ENCODE data around the gene TIMMDC1. TPM values are rescaled to one million over a fixed set of nuclear protein-coding genes. Genes with fewer than 3 reads are reported as not detected.

TIMMDC1 gene
- 52.8 TPM for total RNA-seq

- ATAC-seq = peak; percentile 98
Observed at GRCh38 chr3:119498186-119499011, at the start of gene TIMMDC1. TSS of gene TIMMDC1 (plus strand) at chr3:119498547. CDS start at chr3:119498734, 187 bp downstream.

GRCh38 chr3:119453822-119454221 lies 44.5 kb upstream of the TIMMDC1 start:
- no peak for DNase-seq (ENCODE audit: low spot score)
- no peak for ATAC-seq

More at GRCh38 chr3:119498186-119499011, at the start of gene TIMMDC1:
- peak; percentile 99 for DNase-seq (ENCODE audit: low spot score)

GRCh38 chr3:119456469-119456868 lies 41.9 kb upstream of the TIMMDC1 start:
- ATAC-seq (no peak), DNase-seq (ENCODE audit: low spot score) (no peak)

- ATAC-seq (peak; percentile 39), DNase-seq (ENCODE audit: low spot score) (no peak)
Observed at GRCh38 chr3:119457246-119457645, 41.1 kb upstream of the TIMMDC1 start.

GRCh38 chr3:119463171-119464169 lies 34.9 kb upstream of the TIMMDC1 start, which contains the start of gene TMEM39A:
TSS of gene TMEM39A (minus strand) at chr3:119463615. CDS start at chr3:119462074, 1,541 bp downstream.
- ATAC-seq = peak; percentile 94

GRCh38 chr3:119468041-119468440 lies 30.3 kb upstream of the TIMMDC1 start:
- DNase-seq (ENCODE audit: low spot score) = no peak
- ATAC-seq = no peak

More at GRCh38 chr3:119463171-119464169, 34.9 kb upstream of the TIMMDC1 start, which contains the start of gene TMEM39A:
- DNase-seq (ENCODE audit: low spot score) = peak; percentile 100

- no peak for DNase-seq (ENCODE audit: low spot score)
- ATAC-seq = peak; percentile 4
Observed at GRCh38 chr3:119469418-119470189, 28.7 kb upstream of the TIMMDC1 start.

- DNase-seq (ENCODE audit: low spot score) (no peak), ATAC-seq (no peak)
Observed at GRCh38 chr3:119470866-119471265, 27.5 kb upstream of the TIMMDC1 start.

GRCh38 chr3:119481079-119481478 lies 17.3 kb upstream of the TIMMDC1 start:
- ATAC-seq = no peak

GRCh38 chr3:119483101-119483500 lies 15.2 kb upstream of the TIMMDC1 start:
- no peak for DNase-seq (ENCODE audit: low spot score)
- no peak for ATAC-seq

More at GRCh38 chr3:119481079-119481478, 17.3 kb upstream of the TIMMDC1 start:
- no peak for DNase-seq (ENCODE audit: low spot score)

- ATAC-seq (no peak), DNase-seq (ENCODE audit: low spot score) (no peak)
Observed at GRCh38 chr3:119485563-119485962, 12.8 kb upstream of the TIMMDC1 start.

- DNase-seq (ENCODE audit: low spot score) = no peak
- ATAC-seq = no peak
Observed at GRCh38 chr3:119490153-119490552, 8.2 kb upstream of the TIMMDC1 start.

- ATAC-seq (no peak), DNase-seq (ENCODE audit: low spot score) (no peak)
Observed at GRCh38 chr3:119492128-119492527, 6.2 kb upstream of the TIMMDC1 start.

- ATAC-seq = no peak
Observed at GRCh38 chr3:119492810-119493209, 5.5 kb upstream of the TIMMDC1 start.

GRCh38 chr3:119494597-119494996 lies 3.8 kb upstream of the TIMMDC1 start:
- ATAC-seq = no peak
- no peak for DNase-seq (ENCODE audit: low spot score)

More at GRCh38 chr3:119492810-119493209, 5.5 kb upstream of the TIMMDC1 start:
- DNase-seq (ENCODE audit: low spot score) = no peak

GRCh38 chr3:119497820-119498185 lies 544 bp upstream of the TIMMDC1 start:
- DNase-seq (ENCODE audit: low spot score) = no peak
- ATAC-seq = peak; percentile 34

GRCh38 chr3:119500265-119500664 lies 1.9 kb downstream of the TIMMDC1 start:
- ATAC-seq = no peak
- no peak for DNase-seq (ENCODE audit: low spot score)

- DNase-seq (ENCODE audit: low spot score) (no peak), ATAC-seq (no peak)
Observed at GRCh38 chr3:119500901-119501300, 2.6 kb downstream of the TIMMDC1 start.

- no peak for ATAC-seq
Observed at GRCh38 chr3:119506631-119507030, 8.3 kb downstream of the TIMMDC1 start.

GRCh38 chr3:119507404-119507803 lies 9.1 kb downstream of the TIMMDC1 start:
- DNase-seq (ENCODE audit: low spot score) (no peak), ATAC-seq (no peak)

More at GRCh38 chr3:119506631-119507030, 8.3 kb downstream of the TIMMDC1 start:
- no peak for DNase-seq (ENCODE audit: low spot score)
